Esophagus squamous epithelium (tissue), 5 donors: ENCODE results near the gene TLN1. TPM values are rescaled to one million over a fixed set of nuclear protein-coding genes. Genes with fewer than 3 reads are reported as not detected.

Source experiments
- DNase-seq: peaks from one replicate; lab custom pipeline; 2025; lab: John Stamatoyannopoulos, UW
- H3K27ac ChIP-seq, 4 donors: fragments of 200-600 bp; sonication (generic); one replicate each; pipeline ENCODE4 v1.5.1; 2016 to 2019; ENCODE audit warnings: mild to moderate bottlenecking in 1 of 4
- H3K27me3 ChIP-seq, 4 donors: fragments of 200-600 bp; sonication (generic); 1 replicate in 3 of 4; 2 replicates in 1 of 4; pipeline versions ENCODE4 v1.5.1 to v1.6.0; 2017 to 2021; ENCODE audit warnings: antibody characterized with exemption in 1 of 4
- H3K36me3 ChIP-seq, 3 donors: fragments of 200-600 bp; sonication (generic); one replicate each; pipeline ENCODE4 v1.5.1; 2016 to 2019
- H3K4me1 ChIP-seq, 3 donors: fragments of 200-600 bp; sonication (generic); one replicate each; pipeline ENCODE4 v1.5.1; 2017 to 2019
- H3K4me3 ChIP-seq, 4 donors: fragments of 200-600 bp; sonication (generic); 1 replicate in 3 of 4; 2 replicates in 1 of 4; pipeline ENCODE4 v1.5.1; 2016 to 2019; ENCODE audit warnings: mild to moderate bottlenecking in 2 of 4, moderate library complexity in 1 of 4
- H3K9me3 ChIP-seq, 3 donors: fragments of 200-600 bp; sonication (generic); one replicate each; pipeline ENCODE4 v1.5.1; 2016 to 2019
- POLR2A ChIP-seq, 4 donors: fragments of 450-650 bp; IDR thresholded peaks; one replicate each; pipeline ENCODE4 v1.6.1; 2017; ENCODE audit warnings: antibody characterized with exemption in 4 of 4, mild to moderate bottlenecking in 4 of 4, moderate library complexity in 3 of 4
- WGBS, 2 donors: methylation state at CpG; one replicate each; pipeline ENCODE4 v1.1.5; 2018; 5-methylcytosine and 5-hydroxymethylcytosine counted together
- intact Hi-C: fragments of 100-400 bp; cut with DNase I; formaldehyde crosslinking; loops from one replicate; pipeline ENCODE4 v1.15.0; 2022
- total RNA-seq, 4 donors: library from RNA; depleted of rRNA; stranded (reverse); fragments of >200 nt; gene quantifications; one replicate each; pipeline ENCODE4 v1.1.0, GENCODE V29; 2016
- TF ChIP-seq, protein P1 (sequence below), 6 experiments: fragments of 450-650 bp in 4 of 6; fragments of 200-600 bp in 2 of 6; sonication (generic) in 2 of 6; IDR thresholded peaks; one replicate each; pipeline ENCODE4 v1.5.1; 2016 to 2019; ENCODE audit warnings: antibody characterized with exemption in 6 of 6, mild to moderate bottlenecking in 4 of 6, moderate library complexity in 4 of 6
- donor health status: DM: yes; HTN: yes; CAD: no.

The TLN1 gene
- total RNA-seq, 4 donors from 2014 or later = 94.7 to 233 (median 112) TPM

DNA sequence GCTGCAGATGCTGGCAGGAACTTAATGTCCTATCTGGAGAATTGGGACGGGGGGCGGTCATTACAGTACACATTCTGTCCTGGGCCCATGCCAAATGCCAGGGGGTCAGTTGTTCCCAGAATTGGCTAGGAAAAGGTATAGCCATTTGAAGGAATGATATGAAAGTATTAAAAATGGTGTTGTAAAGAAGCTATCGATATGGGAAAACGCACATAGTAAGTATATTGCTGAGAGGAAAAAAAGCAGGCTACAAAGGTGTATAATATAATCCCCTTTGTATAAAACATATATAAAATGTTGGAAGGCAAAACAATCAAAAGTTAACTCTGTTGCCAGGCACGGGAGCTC is 66.5 kb downstream of the TLN1 start:
- peaks cover 9 to 53% (median 15%) of the 10 kb centered on the region in 3 donors for H3K4me1 ChIP-seq

DNA sequence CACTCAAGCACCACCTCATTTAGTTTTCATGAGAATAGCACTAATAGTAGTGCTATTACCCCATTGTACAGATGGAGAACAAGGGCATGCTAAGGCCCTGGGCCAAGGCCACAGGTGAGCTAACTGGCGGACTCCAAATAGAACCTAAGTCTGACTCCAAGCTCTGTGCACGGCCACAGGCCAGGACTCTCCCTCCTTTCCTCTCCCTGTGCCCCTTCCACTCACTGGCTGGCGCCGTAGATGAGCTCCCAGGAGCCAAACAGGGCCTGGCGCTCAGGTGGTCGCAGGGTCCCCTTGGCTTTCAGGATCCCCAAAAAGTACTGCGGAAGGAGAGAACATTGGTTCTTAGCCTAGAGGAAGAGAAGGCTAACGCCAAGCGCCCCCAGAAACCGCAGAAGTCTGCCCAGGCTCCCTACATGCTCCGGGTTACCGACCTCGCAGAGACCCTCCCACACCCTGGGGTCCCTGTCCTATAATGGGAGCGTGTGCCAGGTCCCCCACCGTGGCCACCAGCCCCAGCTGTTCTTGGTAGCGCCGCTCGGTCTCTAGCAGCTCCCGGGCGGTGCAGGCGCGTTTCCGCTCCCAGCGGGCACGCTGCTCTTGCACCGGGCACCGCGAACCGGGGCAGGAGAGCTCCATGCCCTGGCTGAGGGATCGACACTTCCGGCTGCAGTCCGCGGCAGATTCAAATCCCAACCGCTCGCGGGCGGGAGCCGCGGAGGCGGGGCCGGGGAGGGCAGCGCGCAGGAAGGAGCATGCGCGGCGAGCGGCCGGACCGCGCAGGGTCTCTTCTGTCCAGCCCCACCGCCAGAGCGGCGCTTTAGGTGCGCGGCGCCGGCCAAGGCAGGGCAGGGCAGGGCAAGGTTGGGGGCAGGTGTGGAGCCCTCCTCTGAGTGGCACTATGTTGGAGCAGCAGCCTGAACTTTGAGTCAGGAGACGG is 67.2 kb downstream of the TLN1 start, which contains the start of gene ARHGEF39:
Gene ARHGEF39 (minus strand): TSS at position 665 of the 940 bp plus-strand sequence. CDS start 26 bp downstream, at position 639.
- peaks cover 0 to 26% (median 0%) of the 10 kb centered on the region in 3 donors for H3K36me3 ChIP-seq
- H3K9me3 ChIP-seq = no peaks in the 10 kb centered on the region
- H3K27ac ChIP-seq = peak within 1 kb of the TSS; percentile 50 to 96 (median 90)
- TF ChIP-seq, protein P1, sequence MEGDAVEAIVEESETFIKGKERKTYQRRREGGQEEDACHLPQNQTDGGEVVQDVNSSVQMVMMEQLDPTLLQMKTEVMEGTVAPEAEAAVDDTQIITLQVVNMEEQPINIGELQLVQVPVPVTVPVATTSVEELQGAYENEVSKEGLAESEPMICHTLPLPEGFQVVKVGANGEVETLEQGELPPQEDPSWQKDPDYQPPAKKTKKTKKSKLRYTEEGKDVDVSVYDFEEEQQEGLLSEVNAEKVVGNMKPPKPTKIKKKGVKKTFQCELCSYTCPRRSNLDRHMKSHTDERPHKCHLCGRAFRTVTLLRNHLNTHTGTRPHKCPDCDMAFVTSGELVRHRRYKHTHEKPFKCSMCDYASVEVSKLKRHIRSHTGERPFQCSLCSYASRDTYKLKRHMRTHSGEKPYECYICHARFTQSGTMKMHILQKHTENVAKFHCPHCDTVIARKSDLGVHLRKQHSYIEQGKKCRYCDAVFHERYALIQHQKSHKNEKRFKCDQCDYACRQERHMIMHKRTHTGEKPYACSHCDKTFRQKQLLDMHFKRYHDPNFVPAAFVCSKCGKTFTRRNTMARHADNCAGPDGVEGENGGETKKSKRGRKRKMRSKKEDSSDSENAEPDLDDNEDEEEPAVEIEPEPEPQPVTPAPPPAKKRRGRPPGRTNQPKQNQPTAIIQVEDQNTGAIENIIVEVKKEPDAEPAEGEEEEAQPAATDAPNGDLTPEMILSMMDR (IDR thresholded peaks at IDR 0.05) = peak in 1 of 6 experiments; percentile 31
- no peak for TF ChIP-seq POLR2A (IDR thresholded peaks at IDR 0.05)
- WGBS, 2 donors = 3 to 18% methylated on average over 8 to 15 of the region's 58 CpGs
- intact Hi-C loops = no loop called here
- no peak for DNase-seq
- peak within 1 kb of the TSS; percentile 31 to 68 (median 58) for H3K4me3 ChIP-seq
- H3K4me1 ChIP-seq = peaks cover 9 to 60% (median 15%) of the 10 kb centered on the region in 3 donors
- no peaks in the 10 kb centered on the region for H3K27me3 ChIP-seq

More for the DNA sequence above, 66.5 kb downstream of the TLN1 start:
- 15 to 25% methylated on average over 4 to 5 of the region's 5 CpGs for WGBS, 2 donors
- TF ChIP-seq, protein P1 (IDR thresholded peaks at IDR 0.05) = no peak
- TF ChIP-seq POLR2A (IDR thresholded peaks at IDR 0.05) = no peak
- DNase-seq = no peak
- Histone ChIP-seq H3K9me3 (no peaks in the 10 kb centered on the region), H3K4me3 (peak overlapping the region; percentile 31 to 68 (median 58)), H3K27me3 (no peaks in the 10 kb centered on the region), H3K27ac (peak overlapping the region; percentile 50 to 96 (median 90)), H3K36me3 (peaks cover 0 to 21% (median 0%) of the 10 kb centered on the region in 3 donors)
- intact Hi-C loops = no loop called here

DNA sequence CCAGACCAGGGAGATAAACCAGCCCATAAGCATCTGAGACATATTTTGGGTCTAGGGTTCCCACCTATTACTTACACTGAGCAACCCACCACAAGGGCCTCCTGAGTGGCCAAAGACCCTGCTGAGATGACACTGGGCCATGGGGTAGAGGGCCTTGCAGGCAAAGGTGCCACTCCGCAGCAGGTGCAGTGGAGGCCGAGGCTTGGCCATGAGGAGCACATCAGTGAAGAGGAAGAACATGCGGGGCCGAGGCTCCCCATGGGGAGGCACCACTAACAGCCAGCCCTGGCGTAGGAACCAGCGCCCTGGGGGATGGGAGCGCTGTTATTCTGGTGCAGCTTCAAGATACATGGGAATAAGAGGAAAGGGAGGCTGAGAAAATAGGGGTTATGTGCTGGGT is 69.6 kb downstream of the TLN1 start:
- TF ChIP-seq, protein P1 (IDR thresholded peaks at IDR 0.05) = no peak
- no peak for TF ChIP-seq POLR2A (IDR thresholded peaks at IDR 0.05)
- H3K4me3 ChIP-seq = no peak overlapping the region
- no peak for DNase-seq
- H3K9me3 ChIP-seq = no peaks in the 10 kb centered on the region
- H3K27ac ChIP-seq = peak overlapping the region; percentile 32 to 96 (median 80)
- H3K27me3 ChIP-seq = no peaks in the 10 kb centered on the region
- intact Hi-C loops = no loop called here
- H3K4me1 ChIP-seq = peaks cover 18 to 73% (median 22%) of the 10 kb centered on the region in 3 donors
- 72 to 87% methylated on average over 5 to 6 of the region's 7 CpGs for WGBS, 2 donors
- peaks cover 0 to 26% (median 0%) of the 10 kb centered on the region in 3 donors for H3K36me3 ChIP-seq

DNA sequence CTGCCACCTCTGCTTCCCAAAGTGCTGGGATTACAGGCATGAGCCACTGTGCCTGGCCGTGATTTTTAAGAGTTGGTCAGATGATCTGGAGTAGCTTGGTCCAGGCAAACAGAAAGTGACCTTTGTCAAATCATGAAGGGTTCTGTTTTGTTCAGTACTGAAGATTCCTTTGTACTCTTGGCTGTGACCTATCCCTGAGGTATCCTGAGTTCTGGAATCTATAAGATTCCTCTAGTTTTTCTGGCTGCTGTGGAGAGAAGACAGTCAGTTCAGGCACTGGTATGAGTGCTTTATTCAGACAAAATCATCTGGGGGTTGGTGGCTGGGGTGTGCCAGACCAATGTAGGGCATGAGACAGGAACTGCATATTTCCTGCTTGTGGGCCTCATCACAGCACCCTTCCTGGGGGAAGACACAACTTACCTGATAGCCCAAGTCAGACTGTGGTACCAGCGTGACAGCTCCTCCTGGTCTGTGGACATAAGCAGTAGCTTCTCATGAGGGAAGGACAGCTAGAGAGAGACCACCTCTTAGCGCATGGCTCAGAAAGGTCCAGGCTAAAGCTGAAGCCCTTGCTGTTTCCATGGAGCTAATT is 70.1 kb downstream of the TLN1 start:
- H3K9me3 ChIP-seq = no peaks in the 10 kb centered on the region
- H3K4me3 ChIP-seq = no peak overlapping the region
- peaks cover 0 to 26% (median 0%) of the 10 kb centered on the region in 3 donors for H3K36me3 ChIP-seq
- TF ChIP-seq, protein P1 (IDR thresholded peaks at IDR 0.05) = no peak
- no peak for TF ChIP-seq POLR2A (IDR thresholded peaks at IDR 0.05)
- peak overlapping the region; percentile 32 to 96 (median 80) for H3K27ac ChIP-seq
- no peak for DNase-seq
- H3K4me1 ChIP-seq = peaks cover 18 to 79% (median 27%) of the 10 kb centered on the region in 3 donors
- 27 to 63% methylated on average over 1 to 3 of the region's 3 CpGs for WGBS, 2 donors
- intact Hi-C loops = no loop called here
- H3K27me3 ChIP-seq = no peaks in the 10 kb centered on the region
